ENCODE measurements around the gene ZEB2. TPM values are rescaled to one million over a fixed set of nuclear protein-coding genes. Genes with fewer than 3 reads are reported as not detected.

Gene ZEB2
- total and polyA plus RNA-seq, 4 donors: 7.6 to 39.6 (median 22.2) TPM

GRCh38 chr2:144467502-144468137, 52.3 kb downstream of the ZEB2 start:
- Histone ChIP-seq H3K4me3 (ENCODE audit: low read depth in 1 of 3, low read length in 3 of 3) (no peak overlapping the region), H3K36me3 (ENCODE audit: control insufficient read depth in 4 of 4, insufficient read depth in 3 of 4, low read depth in 1 of 4, low read length in 3 of 4) (peaks cover 0 to 1% (median 0%) of the 10 kb centered on the region in 4 donors), H3K9ac (ENCODE audit: low read depth in 1 of 2, low read length in 2 of 2) (no peak overlapping the region), H3K27me3 (ENCODE audit: control insufficient read depth in 4 of 4, insufficient read depth in 4 of 4, low read length in 3 of 4) (no peaks in the 10 kb centered on the region), H3K4me1 (ENCODE audit: control insufficient read depth in 4 of 4, insufficient read depth in 4 of 4, low read length in 3 of 4) (no peaks in the 10 kb centered on the region), H3K9me3 (ENCODE audit: control insufficient read depth in 4 of 4, low read length in 3 of 4) (no peaks in the 10 kb centered on the region), H3K27ac (ENCODE audit: low read depth in 1 of 2, low read length in 2 of 2) (no peak overlapping the region)
- TF ChIP-seq HNF4G (IDR thresholded peaks at IDR 0.05): no peak
- TF ChIP-seq RAD21 (IDR thresholded peaks at IDR 0.05): no peak
- no peak for TF ChIP-seq CTCF (IDR thresholded peaks at IDR 0.05; ENCODE audit: low read depth, low read length, missing input control)
- no peak for TF ChIP-seq ATF3 (IDR thresholded peaks at IDR 0.05)
- TF ChIP-seq GABPA (IDR thresholded peaks at IDR 0.05 in 1 of 2, conservative IDR thresholded peaks at IDR 0.05 in 1 of 2): no peak
- no peak for TF ChIP-seq FOXA1 (IDR thresholded peaks at IDR 0.05)
- TF ChIP-seq EGR1 (IDR thresholded peaks at IDR 0.05; ENCODE audit: low read depth in 2 of 2): no peak
- no peak for TF ChIP-seq JUND (IDR thresholded peaks at IDR 0.05)
- TF ChIP-seq NR2F2 (IDR thresholded peaks at IDR 0.05): no peak
- no peak for TF ChIP-seq REST (IDR thresholded peaks at IDR 0.05)
- TF ChIP-seq SP1 (IDR thresholded peaks at IDR 0.05): no peak
- TF ChIP-seq YY1 (IDR thresholded peaks at IDR 0.05): no peak
- TF ChIP-seq RXRA (IDR thresholded peaks at IDR 0.05): no peak
- TF ChIP-seq HNF4A (conservative IDR thresholded peaks at IDR 0.05): no peak
- DNase-seq (ENCODE audit: low spot score): no peak
- 71% methylated on average over 4 of the region's 4 CpGs for WGBS

GRCh38 chr2:144466637-144467036, 53.3 kb downstream of the ZEB2 start:
- H3K4me1 ChIP-seq (ENCODE audit: control insufficient read depth in 4 of 4, insufficient read depth in 4 of 4, low read length in 3 of 4): no peaks in the 10 kb centered on the region
- H3K9ac ChIP-seq (ENCODE audit: low read depth in 1 of 2, low read length in 2 of 2): no peak overlapping the region
- H3K36me3 ChIP-seq (ENCODE audit: control insufficient read depth in 4 of 4, insufficient read depth in 3 of 4, low read depth in 1 of 4, low read length in 3 of 4): peaks cover 0 to 1% (median 0%) of the 10 kb centered on the region in 4 donors
- no peaks in the 10 kb centered on the region for H3K27me3 ChIP-seq (ENCODE audit: control insufficient read depth in 4 of 4, insufficient read depth in 4 of 4, low read length in 3 of 4)
- H3K9me3 ChIP-seq (ENCODE audit: control insufficient read depth in 4 of 4, low read length in 3 of 4): no peaks in the 10 kb centered on the region
- DNase-seq (ENCODE audit: low spot score): no peak
- H3K4me3 ChIP-seq (ENCODE audit: low read depth in 1 of 3, low read length in 3 of 3): no peak overlapping the region
- no peak overlapping the region for H3K27ac ChIP-seq (ENCODE audit: low read depth in 1 of 2, low read length in 2 of 2)
- WGBS: 84% methylated on average over 10 of the region's 10 CpGs
- TF ChIP-seq ZBTB33 (IDR thresholded peaks at IDR 0.05) (no peak), HNF4G (IDR thresholded peaks at IDR 0.05) (no peak), NR2F2 (IDR thresholded peaks at IDR 0.05) (no peak), REST (IDR thresholded peaks at IDR 0.05) (no peak), RAD21 (IDR thresholded peaks at IDR 0.05) (no peak), YY1 (IDR thresholded peaks at IDR 0.05) (no peak), FOXA2 (IDR thresholded peaks at IDR 0.05) (no peak), MAX (IDR thresholded peaks at IDR 0.05) (no peak), ATF3 (IDR thresholded peaks at IDR 0.05) (no peak), RXRA (IDR thresholded peaks at IDR 0.05) (no peak), CTCF (IDR thresholded peaks at IDR 0.05; ENCODE audit: low read depth, low read length, missing input control) (no peak)
